Fibroblast of pulmonary artery (primary cell): Measurements from ENCODE around the gene FIBCD1.

ENCODE experiments used
- DNase-seq: peaks from one replicate; pipeline ENCODE4 v3.0.0-alpha.2; 2010; ENCODE audit warnings: low read depth
- H3K4me3 ChIP-seq: replicated peaks from 2 replicates; pipeline ENCODE4 v1.5.1; 2011; ENCODE audit warnings: low read depth, mild to moderate bottlenecking, control low read depth, low read length, moderate library complexity
- TF ChIP-seq, protein P1 (sequence below): IDR thresholded peaks from 2 replicates; pipeline ENCODE4 v1.5.1; 2011; ENCODE audit warnings: mild to moderate bottlenecking, control low read depth, low read length, inconsistent platforms; ENCODE audit errors: missing control alignments

Gene FIBCD1

DNA sequence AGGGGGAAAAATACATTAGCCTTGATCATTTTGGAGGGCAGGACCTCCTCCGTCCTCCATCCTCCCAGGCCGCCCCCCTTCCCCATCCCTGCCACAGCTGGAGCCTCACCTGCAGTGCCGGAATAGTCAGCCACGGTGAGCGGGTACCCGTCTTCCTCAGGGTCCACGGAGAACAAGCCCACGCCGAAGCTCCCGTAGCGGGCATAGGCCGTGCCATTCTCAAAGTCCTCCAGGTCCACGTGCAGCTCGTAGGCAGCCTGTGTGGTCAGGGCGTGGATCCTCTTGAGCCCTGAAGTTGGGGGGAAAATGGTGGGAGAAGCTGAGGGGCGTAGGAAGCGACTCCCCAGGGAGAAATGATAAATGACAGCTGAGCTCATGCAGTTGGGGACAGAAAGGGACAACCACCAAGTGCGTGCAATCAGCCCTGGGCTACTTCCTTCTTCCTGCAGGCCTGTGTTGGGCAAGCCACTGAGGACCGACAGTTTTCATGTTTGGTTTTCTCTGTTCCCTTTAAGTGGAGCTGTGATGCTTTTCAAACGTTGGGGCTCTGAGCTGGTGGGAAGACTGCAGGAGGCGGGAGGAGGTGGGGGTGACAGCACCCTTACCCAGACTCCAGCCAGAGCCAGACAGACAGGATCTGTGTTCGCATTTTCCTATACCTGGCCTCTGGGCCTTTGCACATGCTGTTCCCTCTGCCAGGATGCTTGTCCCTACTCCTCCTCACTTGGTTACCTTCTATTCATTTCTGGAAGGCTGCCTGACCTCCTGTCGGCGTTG is 33.7 kb downstream of the FIBCD1 start:
- H3K4me3 ChIP-seq: no peak overlapping the region
- TF ChIP-seq, protein P1, sequence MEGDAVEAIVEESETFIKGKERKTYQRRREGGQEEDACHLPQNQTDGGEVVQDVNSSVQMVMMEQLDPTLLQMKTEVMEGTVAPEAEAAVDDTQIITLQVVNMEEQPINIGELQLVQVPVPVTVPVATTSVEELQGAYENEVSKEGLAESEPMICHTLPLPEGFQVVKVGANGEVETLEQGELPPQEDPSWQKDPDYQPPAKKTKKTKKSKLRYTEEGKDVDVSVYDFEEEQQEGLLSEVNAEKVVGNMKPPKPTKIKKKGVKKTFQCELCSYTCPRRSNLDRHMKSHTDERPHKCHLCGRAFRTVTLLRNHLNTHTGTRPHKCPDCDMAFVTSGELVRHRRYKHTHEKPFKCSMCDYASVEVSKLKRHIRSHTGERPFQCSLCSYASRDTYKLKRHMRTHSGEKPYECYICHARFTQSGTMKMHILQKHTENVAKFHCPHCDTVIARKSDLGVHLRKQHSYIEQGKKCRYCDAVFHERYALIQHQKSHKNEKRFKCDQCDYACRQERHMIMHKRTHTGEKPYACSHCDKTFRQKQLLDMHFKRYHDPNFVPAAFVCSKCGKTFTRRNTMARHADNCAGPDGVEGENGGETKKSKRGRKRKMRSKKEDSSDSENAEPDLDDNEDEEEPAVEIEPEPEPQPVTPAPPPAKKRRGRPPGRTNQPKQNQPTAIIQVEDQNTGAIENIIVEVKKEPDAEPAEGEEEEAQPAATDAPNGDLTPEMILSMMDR: no peak
- DNase-seq: no peak

DNA sequence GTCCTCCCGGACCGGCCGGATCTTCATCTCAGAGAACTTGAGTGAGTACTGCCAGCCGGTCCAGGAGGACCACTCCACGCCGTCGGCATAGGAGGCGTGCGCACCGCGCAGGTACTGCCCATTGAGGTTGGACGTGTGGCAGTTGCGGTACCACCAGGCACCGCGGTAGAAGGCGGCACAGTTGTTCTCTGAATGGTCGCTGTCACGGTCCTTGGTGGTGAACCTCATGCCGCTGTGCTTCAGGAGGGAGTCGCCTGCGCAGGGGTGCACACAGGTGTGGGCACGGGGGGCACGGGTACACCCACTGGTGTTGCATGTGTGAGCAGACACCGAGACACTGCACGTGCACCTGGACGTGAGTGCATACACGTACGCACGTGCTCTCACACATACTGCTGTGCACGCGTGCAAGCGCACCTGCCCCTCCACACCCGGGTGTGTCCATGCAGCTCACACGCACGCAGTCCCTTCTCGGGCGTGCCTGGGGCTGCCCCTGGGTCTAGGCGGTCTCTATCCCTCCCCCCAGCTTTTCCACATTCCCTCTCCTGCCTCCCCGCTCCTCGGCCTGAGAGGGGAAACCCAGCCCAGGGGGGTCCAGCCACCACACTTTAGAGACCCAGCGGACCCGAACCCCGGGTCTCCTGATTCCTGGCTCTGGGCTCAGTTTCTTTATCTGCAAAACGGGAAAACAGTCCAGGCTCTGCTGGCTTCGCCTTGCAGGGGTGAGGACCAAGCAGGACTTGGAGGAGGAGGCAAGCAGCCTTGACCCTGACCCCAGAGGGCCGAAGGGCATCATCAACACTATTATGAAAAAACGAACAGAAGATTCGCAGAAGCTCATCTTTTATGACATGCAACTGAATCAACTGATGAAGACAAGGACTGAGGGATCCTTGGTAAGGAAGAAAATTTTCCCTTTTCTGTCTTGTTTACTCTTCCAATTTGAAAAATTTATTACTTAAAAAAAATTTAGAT is 34.7 kb downstream of the FIBCD1 start:
- no peak overlapping the region for H3K4me3 ChIP-seq
- TF ChIP-seq, protein P1: no peak
- no peak for DNase-seq

DNA sequence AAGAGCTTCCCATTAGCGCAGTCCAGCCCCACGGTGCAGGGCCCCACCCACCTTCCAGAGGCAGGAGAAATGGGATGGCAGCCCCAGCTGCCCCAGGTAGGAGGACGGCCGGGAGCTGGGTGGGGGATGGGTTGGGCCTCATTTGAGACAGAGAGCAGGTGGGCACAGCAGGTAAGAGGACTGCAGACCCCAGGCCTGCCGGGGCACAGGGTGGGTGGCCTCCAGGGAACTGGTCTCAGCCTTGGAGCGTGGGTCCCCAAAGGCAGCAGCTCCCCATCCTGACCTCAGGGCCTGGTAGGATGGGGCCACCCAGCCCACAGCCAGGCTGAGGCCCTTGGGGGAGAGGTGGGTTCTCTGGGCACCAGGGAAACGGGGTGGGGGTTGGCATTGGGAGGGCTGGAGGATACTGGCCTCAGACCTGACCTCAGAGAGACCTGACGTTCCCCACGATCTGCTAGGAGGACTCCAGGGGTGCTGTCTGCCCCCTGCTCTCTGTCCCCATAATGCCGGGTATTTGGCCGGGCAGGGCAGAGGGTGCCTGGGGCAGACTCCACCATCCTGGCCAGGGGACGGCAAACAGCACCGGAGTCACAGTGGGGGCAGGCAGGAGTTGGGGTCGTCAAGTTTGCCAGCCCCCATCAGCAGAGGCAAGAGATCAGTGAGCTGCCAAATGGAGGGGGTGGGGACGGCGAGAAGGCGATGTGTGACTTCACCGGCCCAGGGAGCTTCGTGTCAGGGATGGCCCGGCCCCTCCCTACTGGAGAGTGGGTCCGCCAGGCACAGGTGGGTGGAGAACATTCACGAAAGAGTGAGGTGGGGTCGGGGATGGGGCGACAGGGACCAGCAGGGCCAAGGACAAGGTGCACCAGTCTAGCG is 35.6 kb downstream of the FIBCD1 start:
- no peak overlapping the region for H3K4me3 ChIP-seq
- TF ChIP-seq, protein P1: no peak
- DNase-seq: no peak

DNA sequence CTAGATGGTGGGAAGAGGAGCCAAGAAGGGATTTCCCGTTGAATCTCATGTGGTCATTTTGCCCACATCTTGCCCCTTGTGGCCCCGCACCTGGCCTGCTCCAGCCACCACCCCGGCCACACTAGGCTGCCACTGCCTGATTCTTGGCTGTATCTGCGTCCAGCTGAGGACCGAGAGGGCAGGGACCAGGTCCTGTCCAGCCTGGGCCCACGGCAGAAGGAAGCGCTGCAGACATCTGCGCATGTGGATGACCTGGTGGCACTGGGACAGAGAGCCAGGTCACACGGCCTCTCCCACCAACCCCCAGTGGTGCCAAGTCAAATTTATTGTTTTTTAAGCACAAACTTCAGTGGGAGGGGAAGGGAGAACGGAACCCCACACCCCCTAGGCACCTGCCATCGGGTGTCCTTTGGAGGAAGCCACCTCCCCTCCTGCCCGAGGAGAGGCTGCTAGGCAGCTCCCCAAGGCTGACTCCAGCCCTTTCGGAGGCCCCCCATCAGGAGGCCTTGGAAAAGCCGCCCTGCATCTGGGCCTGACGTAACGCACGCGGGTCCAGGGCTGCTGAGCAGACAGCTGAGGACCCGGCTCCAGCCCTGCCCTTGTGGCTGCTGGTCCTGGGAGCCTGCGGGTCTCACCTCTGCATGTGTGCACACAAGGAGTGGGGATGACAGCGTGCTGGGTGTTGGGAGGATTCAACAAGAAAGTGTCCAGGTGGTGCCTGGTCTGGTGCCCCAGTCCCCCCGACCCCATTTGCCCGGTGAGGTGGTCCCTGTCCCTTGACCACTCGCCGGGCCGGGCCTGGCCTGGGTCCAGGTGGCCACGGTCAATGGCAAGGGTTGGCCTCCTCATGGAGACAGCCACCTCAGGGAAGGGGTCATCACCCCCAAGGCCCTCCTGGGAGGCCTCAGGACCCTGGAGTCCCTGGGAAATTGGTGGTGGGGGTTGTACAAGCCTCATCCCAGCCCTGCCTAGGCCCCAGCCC is 36.6 kb downstream of the FIBCD1 start:
- TF ChIP-seq, protein P1: no peak
- no peak overlapping the region for H3K4me3 ChIP-seq
- no peak for DNase-seq

DNA sequence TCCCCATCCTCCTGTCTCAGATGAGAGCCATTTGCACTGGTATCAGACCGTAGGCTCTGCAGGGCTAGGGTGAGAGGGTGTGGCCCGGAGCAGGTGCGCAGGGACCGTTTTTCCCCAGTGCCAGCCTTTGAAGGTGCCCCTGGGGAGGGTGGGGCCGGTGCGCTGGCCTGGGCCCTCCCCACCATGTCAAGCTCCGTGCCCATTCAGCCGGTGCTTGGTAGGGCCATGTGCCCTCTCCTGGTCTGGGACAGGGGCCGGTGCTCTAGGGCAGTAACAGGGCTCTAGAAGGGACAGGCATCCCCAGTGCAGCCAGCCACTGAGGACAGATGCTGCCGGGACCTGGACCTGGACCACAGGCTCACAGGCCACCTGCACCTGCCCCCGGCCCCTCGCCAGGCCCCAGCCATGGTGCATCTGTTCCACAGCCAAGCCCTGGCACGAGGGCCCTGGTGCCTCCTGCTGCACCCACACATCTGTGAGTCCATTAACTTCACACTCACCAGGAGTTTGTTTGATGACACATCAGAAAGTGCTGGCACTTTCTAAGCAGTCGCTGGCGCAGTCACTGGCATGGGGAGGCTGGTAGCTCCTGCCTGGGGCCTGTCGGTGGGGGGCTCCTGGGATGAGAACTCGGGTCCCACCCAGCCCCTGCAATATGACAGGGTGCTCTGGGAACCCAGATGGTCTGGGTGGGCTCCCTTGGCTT is 37.4 kb downstream of the FIBCD1 start:
- TF ChIP-seq, protein P1: no peak
- no peak overlapping the region for H3K4me3 ChIP-seq
- DNase-seq: no peak
